T-helper 2 cell (primary cell): ENCODE results near the gene FSD1.
A peak's percentile ranks its signal among the peaks of the same experiment; 100 is the strongest.
"Not testable (repeated sequence)": the region's sequence is repeated elsewhere in the genome, so short reads cannot be mapped to it uniquely, and the experiment has no call there.

Experiments used
- DNase-seq, 5 experiments: peaks; one replicate each; pipeline versions ENCODE4 v3.0.0 to v3.0.0-alpha.2; 2012 to 2022

The FSD1 gene

DNA sequence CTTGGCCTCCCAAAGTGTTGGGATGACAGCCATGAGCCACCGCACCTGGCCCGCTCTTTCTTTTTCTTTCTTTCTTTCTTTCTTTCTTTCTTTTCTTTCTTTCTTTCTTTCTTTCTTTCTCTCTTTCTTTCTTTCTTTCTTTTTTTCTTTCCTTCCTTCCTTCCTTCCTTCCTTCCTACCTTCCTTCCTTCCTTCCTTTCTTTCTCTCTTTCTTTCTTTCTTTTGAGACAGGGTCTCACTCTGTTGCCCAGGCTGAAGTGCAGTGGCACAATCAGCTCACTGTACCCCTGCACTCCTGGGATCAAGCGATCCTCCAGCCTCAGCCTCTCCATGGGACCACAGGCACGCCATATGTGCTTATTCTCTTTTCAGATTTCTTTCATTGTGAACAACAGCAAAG is 18.3 kb upstream of the FSD1 start:
- DNase-seq: not testable (repeated sequence)

GRCh38 chr19:4288091-4288777 is 16.2 kb upstream of the FSD1 start:
- no peak for DNase-seq

DNA sequence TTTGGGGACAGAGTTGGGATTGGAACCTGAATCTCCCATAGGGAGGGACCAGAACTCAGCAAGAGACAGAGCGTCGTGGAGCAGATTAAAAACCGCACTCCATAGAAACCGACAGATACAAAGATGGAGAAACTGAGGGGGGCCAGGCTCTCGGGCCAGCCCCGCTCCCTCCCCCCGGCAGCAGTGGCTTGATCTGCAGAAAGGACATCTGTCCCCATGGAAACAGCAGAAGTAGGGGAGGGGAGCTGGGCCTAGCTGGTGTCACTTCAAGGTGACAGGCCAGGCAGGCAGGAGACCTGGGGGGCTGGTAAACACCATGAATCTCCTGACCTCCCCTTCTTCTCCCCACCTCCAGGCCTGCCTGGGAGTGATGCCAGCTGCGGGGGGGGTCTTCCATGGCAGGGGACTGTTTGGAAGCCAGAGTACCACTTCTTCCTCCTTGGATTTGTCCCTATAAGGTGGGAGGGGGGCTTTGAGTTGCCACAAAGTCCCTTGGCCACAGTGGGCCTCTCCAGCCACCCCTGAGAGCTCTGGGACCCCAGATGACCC is 13.1 kb upstream of the FSD1 start:
- DNase-seq: no peak

- no peak for DNase-seq
Observed at GRCh38 chr19:4292515-4292914, 11.9 kb upstream of the FSD1 start.

GRCh38 chr19:4294389-4294788 is 10.0 kb upstream of the FSD1 start:
- no peak for DNase-seq

DNA sequence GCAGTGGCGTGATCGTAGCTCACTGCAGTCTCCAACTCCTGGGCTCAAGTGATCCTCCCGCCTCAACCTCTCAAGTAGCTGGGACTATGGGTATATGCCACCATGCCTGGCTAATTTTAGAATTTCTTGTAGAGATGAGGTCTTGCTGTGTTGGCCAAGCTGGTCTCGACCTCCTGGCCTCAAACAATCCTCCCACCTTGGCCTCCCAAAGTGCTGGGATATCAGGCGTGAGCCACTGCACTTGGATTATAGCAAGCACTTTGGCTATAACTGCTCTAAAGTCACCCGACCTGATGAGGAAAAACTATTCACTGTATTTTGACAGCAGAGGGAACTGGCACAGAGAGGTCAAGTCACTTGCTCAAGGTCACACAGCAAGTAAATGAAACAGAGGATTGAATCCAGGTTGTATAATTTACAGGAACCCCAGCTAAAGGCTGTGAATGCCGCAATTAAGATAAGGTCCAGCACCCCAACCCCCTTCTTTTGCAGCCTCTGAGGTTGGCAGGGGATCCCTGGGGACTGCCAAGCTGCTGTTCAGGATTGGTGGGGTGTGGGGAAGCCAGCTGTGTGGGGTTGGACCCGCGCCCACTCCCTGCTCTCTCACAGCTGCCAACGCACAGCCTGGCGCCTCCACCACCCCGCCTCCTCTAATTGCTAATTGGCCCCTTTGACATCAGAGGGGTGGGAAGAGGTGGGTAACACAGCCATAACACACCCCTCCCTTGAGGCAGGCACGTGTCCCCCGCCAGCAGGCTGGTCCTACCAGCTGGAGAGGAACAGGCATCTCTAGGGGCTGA is 8.2 kb upstream of the FSD1 start:
- DNase-seq: no peak

GRCh38 chr19:4297901-4298809 is 6.2 kb upstream of the FSD1 start:
- no peak for DNase-seq

DNA sequence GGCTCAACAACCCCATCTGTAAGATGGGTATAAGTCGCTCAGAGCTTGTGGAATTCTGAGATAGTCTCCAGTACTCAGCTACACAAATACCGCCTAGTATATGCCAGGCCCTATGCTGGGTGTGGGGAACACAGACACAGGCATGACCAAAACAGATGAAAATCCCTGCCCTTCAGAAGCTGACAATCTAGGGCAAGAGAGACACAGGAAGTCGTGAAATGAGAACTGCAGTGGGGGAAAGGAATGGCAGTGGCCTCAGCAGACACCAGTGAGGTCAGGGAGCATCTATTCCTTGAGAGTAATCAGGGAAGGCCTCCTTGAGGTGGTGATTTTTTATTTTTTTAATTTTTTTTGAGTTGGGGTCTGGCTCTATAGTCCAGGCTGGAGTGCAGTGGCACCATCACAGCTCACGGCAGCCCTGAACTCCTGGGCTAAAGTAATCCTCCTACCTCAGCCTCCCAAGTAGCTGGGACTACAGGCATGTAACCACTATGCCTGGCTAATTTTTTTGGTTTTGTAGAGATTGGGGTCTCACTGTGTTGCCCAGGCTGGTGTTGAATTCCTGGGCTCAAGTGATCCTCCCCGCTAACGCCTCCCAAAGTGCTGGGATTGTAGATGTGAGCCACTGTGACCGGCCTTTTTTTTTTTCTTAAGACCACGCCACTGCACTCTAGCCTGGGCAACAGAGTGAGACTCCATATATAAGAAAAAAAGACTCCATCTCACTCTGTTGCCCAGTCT is 5.4 kb upstream of the FSD1 start:
- no peak for DNase-seq

GRCh38 chr19:4300589-4300988 is 3.8 kb upstream of the FSD1 start:
- no peak for DNase-seq

GRCh38 chr19:4301590-4302242 is 2.7 kb upstream of the FSD1 start:
- no peak for DNase-seq

GRCh38 chr19:4302243-4302640 is 2.2 kb upstream of the FSD1 start, which contains the start of gene TMIGD2:
Gene TMIGD2, minus strand, starts transcription at chr19:4302389. Its CDS starts 4 bp downstream, at chr19:4302385.
- DNase-seq: peak in 1 of 5 experiments; percentile 33

- peak in 1 of 5 experiments; percentile 50 for DNase-seq
Observed at GRCh38 chr19:4303819-4304537, 420 bp upstream of the FSD1 start.

DNA sequence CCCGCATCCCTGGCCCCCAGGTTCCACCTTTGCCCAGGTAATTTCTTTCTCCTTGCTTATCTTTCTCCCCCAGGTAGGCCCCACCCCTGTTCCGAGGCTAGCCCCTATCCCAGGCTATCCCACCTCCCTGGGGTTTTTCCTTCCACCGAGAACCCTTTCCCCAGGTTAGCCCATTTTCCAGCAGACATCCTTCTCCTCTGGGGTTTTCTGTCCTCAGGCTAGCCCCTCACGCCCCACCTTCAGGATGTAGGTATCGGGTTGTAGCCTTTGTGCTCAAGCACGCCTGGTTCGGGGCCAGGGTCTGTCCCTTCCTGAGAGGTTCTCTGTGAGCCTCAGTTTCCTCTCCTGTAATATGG is 837 bp downstream of the FSD1 start:
- no peak for DNase-seq

DNA sequence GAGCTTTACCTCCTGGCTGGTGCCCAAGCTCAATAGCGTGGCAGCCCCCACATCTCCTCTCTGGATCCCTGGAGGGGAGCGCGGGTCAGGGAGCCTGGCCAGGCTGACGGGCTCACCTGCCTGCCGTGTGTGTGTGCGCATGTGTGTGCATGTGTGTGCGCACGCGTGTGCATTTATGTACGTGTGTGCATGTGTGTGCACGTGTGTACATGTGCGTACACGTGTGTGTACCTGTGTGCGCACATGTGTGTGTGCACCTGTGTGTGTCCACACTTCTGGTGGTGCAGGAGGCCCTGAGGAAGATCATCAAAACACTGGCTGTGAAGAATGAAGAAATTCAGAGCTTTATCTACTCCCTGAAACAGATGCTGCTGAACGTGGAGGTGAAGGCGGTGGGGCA is 1.3 kb downstream of the FSD1 start:
- DNase-seq: no peak

DNA sequence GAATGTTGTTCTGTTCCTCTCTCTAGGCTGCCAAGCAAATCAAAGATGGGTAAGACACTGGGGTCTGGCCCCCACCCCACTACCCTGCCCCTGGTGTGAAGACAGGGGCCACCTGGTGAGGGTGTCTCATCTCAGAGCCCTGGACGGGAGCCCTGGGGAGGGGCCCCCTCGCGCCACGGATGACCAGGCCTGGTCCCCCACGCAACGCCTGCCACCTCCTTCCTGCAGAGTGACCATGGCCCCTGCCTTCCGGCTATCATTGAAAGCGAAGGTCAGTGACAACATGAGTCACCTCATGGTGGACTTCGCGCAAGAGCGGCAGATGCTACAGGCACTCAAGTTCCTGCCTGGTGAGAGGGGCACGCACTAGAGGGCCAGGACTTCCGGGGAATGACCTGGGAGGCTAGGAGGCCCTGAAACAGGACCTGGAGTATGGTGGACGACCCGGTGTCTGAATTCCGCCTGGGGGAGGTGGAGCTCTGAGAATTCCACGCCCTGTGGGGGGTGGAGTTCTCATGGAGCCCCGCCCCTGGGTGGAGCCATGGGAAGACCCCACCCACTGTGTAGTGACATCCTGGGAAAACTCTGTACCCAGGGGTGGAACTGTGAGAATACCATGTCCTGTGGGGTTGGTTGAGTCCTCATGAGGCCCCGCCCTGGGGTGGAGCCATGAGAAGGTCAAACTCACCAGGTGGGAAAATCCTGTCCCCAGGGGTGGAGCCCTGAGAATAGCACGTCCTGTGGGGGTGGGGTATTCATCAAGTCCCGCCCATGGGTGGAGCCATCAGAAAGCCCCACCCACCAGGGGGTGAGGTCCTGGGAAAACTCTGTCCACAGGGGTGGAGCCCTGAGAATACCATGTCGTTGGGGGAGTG is 6.1 kb downstream of the FSD1 start:
- no peak for DNase-seq

DNA sequence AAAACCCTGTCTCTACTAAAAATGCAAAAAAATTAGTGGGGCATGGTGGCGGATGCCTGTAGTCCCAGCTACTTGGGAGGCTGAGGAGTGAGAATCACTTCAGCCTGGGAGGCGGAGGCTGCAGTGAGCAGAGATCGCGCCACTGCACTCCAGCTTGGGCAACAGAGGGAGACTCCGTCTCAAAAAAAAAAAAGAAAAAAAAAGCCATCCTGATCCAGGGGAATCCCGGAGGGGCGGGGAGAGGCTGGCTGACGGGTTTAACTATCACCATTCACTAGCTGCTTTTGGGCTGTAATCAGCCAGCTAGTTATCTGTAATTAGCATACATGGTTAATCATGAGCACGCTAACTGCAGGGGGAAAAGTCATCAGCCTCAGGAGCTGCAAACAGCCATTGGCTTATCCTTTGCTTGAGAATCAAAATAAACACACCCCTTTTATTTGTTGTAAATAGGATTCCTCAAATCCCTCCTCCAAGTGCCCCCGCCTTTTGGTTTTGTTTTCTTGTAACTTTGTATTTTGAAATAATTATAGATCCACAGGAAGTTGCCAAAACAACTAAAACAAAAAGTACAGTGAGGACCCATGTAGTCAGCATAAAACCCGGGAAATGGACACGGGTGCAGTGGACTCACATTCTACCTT is 9.6 kb downstream of the FSD1 start:
- DNase-seq: no peak

DNA sequence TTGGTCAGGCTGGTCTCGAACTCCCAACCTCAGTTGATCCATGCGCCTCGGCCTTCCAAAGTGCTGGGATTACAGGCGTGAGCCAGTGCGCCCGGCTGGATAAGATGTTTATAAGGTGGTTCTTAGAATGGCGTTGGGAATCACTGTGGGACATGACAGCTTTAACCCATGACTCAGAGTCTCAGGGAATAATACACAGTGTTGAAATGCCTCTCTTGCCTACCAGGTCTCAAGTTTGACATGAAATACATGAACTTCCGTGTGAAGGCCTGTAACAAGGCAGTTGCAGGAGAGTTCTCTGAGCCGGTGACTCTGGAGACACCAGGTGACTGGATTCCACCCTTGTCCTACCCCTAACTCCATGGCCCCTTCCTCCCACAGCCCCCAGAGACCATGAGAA is 12.6 kb downstream of the FSD1 start:
- DNase-seq: no peak

DNA sequence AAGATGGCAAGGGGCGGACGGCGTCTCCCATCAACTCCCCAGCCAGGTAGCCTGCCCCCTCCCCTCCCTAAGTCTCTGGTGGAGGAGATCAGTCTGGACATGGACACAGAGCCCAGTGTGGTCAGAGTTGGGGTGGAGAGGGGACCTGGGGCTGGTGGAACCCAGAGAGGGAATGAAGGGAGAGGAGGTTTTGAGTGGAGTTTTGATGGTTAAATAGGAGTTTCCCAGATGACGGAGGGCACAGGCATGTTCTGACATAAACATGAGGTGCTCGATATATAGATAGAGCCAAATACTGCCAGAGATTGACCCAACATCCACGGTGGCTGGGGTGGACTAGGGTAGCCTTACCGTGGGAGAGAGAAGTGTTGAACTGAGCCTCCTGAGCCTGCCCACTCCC is 14.1 kb downstream of the FSD1 start:
- DNase-seq: no peak

GRCh38 chr19:4319067-4319718 is 14.8 kb downstream of the FSD1 start:
- DNase-seq: no peak
